Activated T-helper 2 cell treated with anti-CD3 and anti-CD28 coated beads, Interferon-gamma antibody, Interleukin-2, Interleukin-4, amounts not matched to agents 10 μg/mL and 5 μg/mL and 100 μg/mL, durations not matched to agents 14 hours and 24 hours and 36 hours (primary cell): Measurements from ENCODE around the gene NEURL1. TPM values are rescaled to one million over a fixed set of nuclear protein-coding genes. Genes with fewer than 3 reads are reported as not detected.

Experiments used
- DNase-seq: peaks from one replicate; pipeline ENCODE4 v3.0.0; 2021; ENCODE audit warnings: low spot score
- H3K27ac Mint-ChIP-seq: one replicate; pipeline ENCODE4 v1.8.0; 2021; ENCODE audit warnings: mixed read lengths
- H3K27me3 Mint-ChIP-seq: one replicate; pipeline ENCODE4 v1.8.0; 2021; ENCODE audit warnings: low read depth, mixed read lengths
- H3K36me3 Mint-ChIP-seq: one replicate; pipeline ENCODE4 v1.8.0; 2021; ENCODE audit warnings: low read depth, mixed read lengths
- H3K4me1 Mint-ChIP-seq: one replicate; pipeline ENCODE4 v1.8.0; 2021; ENCODE audit warnings: low read depth, mixed read lengths
- H3K4me3 Mint-ChIP-seq: one replicate; pipeline ENCODE4 v1.8.0; 2021; ENCODE audit warnings: low read depth, mild to moderate bottlenecking, moderate library complexity, mixed read lengths
- H3K9me3 Mint-ChIP-seq: one replicate; pipeline ENCODE4 v1.8.0; 2021; ENCODE audit warnings: mixed read lengths
- intact Hi-C: fragments of 100-400 bp; cut with micrococcal nuclease; formaldehyde crosslinking; loops from one replicate; pipeline ENCODE4 v1.15.1; 2023
- total RNA-seq: library from RNA; stranded (reverse); gene quantifications from 2 replicates; pipeline ENCODE4 v1.2.3, GENCODE V29; 2022

Gene NEURL1
- total RNA-seq, 1 donor from 2014 or later: 2.2 TPM

DNA sequence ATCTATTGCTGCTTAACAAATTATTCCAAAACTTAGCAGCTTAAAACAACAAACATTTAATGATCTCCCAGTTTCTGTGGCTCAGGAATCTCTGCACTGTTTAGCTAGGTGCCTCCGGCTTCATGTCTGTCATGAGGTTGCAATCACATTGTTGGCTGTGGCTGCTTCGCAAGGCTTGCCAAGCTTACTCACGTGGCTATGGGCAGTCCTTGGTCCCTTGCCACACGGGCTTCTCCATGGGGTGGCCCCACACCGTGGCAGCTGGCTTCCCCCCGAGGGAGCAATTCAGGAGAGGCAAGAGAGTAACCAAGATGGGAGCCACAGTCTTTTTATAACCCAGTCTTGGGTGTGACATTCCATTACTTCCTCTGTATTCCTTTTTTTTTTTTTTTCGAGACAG lies 67.4 kb downstream of the NEURL1 start:
- H3K9me3 Mint-ChIP-seq: no peaks in the 10 kb centered on the region
- H3K27ac Mint-ChIP-seq: no peak overlapping the region
- no peak for DNase-seq
- H3K27me3 Mint-ChIP-seq: peaks cover 19% of the 10 kb centered on the region
- intact Hi-C loops: no loop called here
- H3K36me3 Mint-ChIP-seq: no peaks in the 10 kb centered on the region
- no peak overlapping the region for H3K4me3 Mint-ChIP-seq
- H3K4me1 Mint-ChIP-seq: no peaks in the 10 kb centered on the region

GRCh38 chr10:103562383-103562782 lies 68.9 kb downstream of the NEURL1 start:
- no peak overlapping the region for H3K4me3 Mint-ChIP-seq
- no peaks in the 10 kb centered on the region for H3K36me3 Mint-ChIP-seq
- H3K27ac Mint-ChIP-seq: no peak overlapping the region
- no peaks in the 10 kb centered on the region for H3K9me3 Mint-ChIP-seq
- H3K27me3 Mint-ChIP-seq: peaks cover 19% of the 10 kb centered on the region
- no peaks in the 10 kb centered on the region for H3K4me1 Mint-ChIP-seq
- DNase-seq: no peak
- intact Hi-C loops: no loop called here

DNA sequence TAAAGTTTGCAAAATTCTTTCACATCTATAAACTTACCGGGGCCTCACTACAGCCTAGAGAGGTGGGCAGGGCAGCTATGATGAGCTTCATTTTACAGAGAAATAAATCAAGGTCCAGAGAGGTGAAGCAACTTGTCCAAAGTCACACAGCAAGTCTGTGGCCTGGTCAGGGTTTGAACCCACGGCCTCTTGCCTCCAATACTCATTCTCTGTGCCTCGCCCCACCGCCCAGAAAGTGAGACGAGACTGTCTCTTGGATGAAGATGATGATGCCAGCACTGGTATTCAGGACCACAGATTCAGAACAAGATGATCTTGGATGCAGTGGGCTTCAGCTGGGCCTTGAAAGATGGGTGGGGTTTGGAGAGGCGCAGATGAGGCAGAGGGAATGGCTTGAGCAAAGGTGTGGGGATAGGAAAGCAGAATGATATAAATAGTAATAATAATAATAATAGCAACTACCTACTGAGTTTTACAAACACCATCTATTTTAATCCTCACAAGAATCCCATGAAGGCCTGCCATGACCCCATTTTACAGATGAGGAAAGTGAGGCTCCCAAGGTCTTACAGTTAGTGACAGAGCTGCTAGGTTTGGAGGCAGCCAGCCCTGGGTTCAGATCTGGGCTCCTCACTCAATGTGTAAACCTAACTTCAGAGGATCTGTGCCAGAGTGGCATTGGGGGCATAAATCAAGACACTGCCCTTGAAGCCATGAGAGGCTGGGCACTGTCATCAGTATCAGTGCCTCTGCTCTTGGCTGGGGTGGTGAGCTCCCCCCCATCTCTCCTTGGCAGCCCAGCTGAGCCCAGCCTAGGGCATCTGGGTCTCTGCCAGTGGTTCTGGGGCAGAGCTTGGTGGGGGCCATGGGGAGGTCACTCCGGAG lies 70.0 kb downstream of the NEURL1 start:
- H3K36me3 Mint-ChIP-seq: no peaks in the 10 kb centered on the region
- H3K9me3 Mint-ChIP-seq: no peaks in the 10 kb centered on the region
- peaks cover 14% of the 10 kb centered on the region for H3K27me3 Mint-ChIP-seq
- H3K4me3 Mint-ChIP-seq: no peak overlapping the region
- intact Hi-C loops: no loop called here
- DNase-seq: no peak
- H3K4me1 Mint-ChIP-seq: no peaks in the 10 kb centered on the region
- H3K27ac Mint-ChIP-seq: no peak overlapping the region

GRCh38 chr10:103564116-103564501 lies 70.6 kb downstream of the NEURL1 start:
- intact Hi-C loops: no loop called here
- Mint-ChIP-seq H3K27ac (no peak overlapping the region), H3K9me3 (no peaks in the 10 kb centered on the region), H3K4me1 (no peaks in the 10 kb centered on the region), H3K36me3 (no peaks in the 10 kb centered on the region), H3K4me3 (no peak overlapping the region), H3K27me3 (peaks cover 10% of the 10 kb centered on the region)
- no peak for DNase-seq

- H3K9me3 Mint-ChIP-seq: no peaks in the 10 kb centered on the region
- intact Hi-C loops: no loop called here
- no peaks in the 10 kb centered on the region for H3K4me1 Mint-ChIP-seq
- H3K4me3 Mint-ChIP-seq: no peak overlapping the region
- peaks cover 7% of the 10 kb centered on the region for H3K27me3 Mint-ChIP-seq
- DNase-seq: peak; percentile 23
- H3K36me3 Mint-ChIP-seq: no peaks in the 10 kb centered on the region
- H3K27ac Mint-ChIP-seq: no peak overlapping the region
Observed at GRCh38 chr10:103564776-103565520, 71.4 kb downstream of the NEURL1 start.

- Mint-ChIP-seq H3K9me3 (no peaks in the 10 kb centered on the region), H3K27me3 (no peaks in the 10 kb centered on the region), H3K36me3 (no peaks in the 10 kb centered on the region), H3K4me1 (no peaks in the 10 kb centered on the region), H3K4me3 (no peak overlapping the region), H3K27ac (no peak overlapping the region)
- intact Hi-C loops: no loop called here
- DNase-seq: no peak
Observed at GRCh38 chr10:103566536-103566935, 73.0 kb downstream of the NEURL1 start.

DNA sequence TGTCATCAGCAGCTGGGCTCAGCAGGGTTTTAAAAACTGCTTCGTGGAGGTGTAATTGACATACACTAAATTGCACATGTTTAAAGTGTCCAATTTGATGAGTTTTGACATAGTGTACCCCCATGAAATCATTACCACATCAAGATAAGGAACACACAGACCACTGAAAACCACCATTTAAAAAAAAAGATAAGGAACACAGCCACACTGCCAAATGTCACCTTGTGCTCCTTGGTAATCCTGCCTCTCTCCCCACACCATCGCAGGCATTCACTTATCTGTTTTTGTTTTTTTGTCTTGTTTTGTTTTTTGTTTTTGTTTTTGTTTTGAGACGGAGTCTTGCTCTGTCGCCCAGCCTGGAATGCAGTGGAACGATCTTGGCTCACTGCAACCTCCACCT lies 75.0 kb downstream of the NEURL1 start:
- Mint-ChIP-seq H3K9me3 (no peaks in the 10 kb centered on the region), H3K36me3 (no peaks in the 10 kb centered on the region), H3K27me3 (no peaks in the 10 kb centered on the region), H3K4me1 (no peaks in the 10 kb centered on the region), H3K27ac (no peak overlapping the region), H3K4me3 (no peak overlapping the region)
- intact Hi-C loops: no loop called here
- no peak for DNase-seq

- Mint-ChIP-seq H3K4me1 (no peaks in the 10 kb centered on the region), H3K27ac (no peak overlapping the region), H3K36me3 (no peaks in the 10 kb centered on the region), H3K9me3 (no peaks in the 10 kb centered on the region), H3K27me3 (no peaks in the 10 kb centered on the region), H3K4me3 (no peak overlapping the region)
- DNase-seq: no peak
- intact Hi-C loops: no loop called here
Observed at GRCh38 chr10:103569896-103570295, 76.4 kb downstream of the NEURL1 start.

DNA sequence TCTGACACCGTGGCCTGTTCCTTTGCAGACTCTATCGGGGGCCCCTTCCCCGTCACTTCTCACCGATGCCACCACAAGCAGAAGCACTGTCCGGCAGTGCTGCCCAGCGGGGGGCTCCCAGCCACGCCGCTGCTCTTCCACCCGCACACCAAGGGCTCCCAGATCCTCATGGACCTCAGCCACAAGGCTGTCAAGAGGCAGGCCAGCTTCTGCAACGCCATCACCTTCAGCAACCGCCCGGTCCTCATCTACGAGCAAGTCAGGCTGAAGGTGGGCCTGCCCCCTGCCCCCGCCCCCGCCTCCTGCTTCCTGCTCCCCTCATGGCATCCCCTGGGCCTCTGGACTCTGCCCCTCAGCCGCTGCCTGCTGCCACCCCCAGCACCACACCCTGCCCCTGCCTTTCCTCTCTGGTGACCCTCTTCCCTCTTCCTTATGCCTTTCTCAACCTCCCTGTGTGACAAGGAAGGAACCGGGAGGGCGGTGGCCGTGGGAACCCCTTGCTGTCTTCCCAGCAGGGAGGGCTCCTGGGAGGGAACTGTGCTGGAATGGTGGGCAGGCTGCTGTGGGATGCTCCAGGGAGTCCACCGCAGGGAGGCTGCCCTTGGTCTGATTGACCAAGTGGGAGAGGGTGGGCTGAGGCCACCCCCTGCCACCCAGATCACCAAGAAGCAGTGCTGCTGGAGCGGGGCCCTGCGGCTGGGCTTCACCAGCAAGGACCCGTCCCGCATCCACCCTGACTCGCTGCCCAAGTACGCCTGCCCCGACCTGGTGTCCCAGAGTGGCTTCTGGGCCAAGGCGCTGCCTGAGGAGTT lies 77.5 kb downstream of the NEURL1 start:
- no peaks in the 10 kb centered on the region for H3K36me3 Mint-ChIP-seq

DNA sequence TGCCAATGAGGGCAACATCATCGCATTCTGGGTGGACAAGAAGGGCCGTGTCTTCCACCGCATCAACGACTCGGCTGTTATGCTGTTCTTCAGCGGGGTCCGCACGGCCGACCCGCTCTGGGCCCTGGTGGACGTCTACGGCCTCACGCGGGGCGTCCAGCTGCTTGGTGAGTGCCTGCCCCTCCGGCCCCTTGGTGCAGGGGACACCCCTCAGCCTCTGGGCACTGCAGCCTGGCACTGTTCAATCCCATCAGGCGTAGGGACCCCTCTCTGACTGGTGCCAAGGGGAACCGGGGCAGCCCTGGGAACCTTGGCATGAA lies 78.1 kb downstream of the NEURL1 start:
- H3K36me3 Mint-ChIP-seq: no peaks in the 10 kb centered on the region
- no peaks in the 10 kb centered on the region for H3K9me3 Mint-ChIP-seq
- no peaks in the 10 kb centered on the region for H3K4me1 Mint-ChIP-seq
- intact Hi-C loops: no loop called here
- no peak overlapping the region for H3K4me3 Mint-ChIP-seq
- H3K27me3 Mint-ChIP-seq: no peaks in the 10 kb centered on the region
- no peak for DNase-seq
- no peak overlapping the region for H3K27ac Mint-ChIP-seq

More for the DNA sequence above, 77.5 kb downstream of the NEURL1 start:
- no peak overlapping the region for H3K4me3 Mint-ChIP-seq
- no peaks in the 10 kb centered on the region for H3K9me3 Mint-ChIP-seq
- intact Hi-C loops: no loop called here
- DNase-seq: no peak
- no peak overlapping the region for H3K27ac Mint-ChIP-seq
- H3K27me3 Mint-ChIP-seq: no peaks in the 10 kb centered on the region
- H3K4me1 Mint-ChIP-seq: no peaks in the 10 kb centered on the region

DNA sequence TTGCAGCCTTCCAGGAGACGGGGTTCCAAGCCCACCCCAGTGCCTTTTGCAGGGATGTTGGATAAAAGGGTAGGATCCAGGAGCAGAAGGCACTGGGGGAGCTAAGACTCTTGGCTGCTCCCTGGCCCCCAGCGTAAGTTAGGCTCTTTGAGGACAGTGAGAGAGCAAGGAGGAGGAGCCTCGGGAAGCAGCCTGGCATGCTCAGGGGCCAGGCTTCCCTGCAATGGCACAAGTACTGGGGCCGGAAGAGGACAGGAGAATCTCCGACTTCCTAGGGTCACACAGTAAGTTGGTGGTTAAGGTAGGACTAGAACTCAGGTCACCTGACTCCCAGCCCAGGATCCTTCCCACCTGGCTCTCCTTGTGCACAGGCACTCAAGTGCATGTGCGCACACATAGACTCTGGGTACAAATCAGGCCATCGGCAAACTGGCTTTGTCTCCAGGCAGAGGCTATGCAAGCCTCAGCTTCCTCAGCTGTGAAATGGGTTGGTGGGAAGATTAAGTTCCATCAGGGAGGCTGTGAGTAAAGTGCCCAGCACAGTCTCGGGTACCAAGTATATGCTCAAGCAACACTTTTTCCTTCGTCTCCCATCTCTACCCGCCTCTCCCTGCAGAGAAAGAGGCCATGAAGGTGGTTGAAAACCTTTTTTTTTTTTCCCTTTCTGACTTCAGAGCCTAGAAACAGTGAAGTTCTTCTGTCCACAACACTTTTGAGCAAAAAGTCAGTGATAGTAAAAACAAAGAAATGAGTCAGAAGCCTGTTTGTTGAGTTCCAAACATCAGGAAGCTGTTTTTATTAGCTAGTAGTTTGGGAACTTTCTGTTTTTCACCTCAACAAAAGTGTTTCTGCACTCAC lies 79.1 kb downstream of the NEURL1 start:
- DNase-seq: no peak
- Mint-ChIP-seq H3K4me1 (no peaks in the 10 kb centered on the region), H3K27ac (no peak overlapping the region), H3K27me3 (no peaks in the 10 kb centered on the region), H3K9me3 (no peaks in the 10 kb centered on the region), H3K4me3 (no peak overlapping the region), H3K36me3 (no peaks in the 10 kb centered on the region)
- intact Hi-C loops: no loop called here

DNA sequence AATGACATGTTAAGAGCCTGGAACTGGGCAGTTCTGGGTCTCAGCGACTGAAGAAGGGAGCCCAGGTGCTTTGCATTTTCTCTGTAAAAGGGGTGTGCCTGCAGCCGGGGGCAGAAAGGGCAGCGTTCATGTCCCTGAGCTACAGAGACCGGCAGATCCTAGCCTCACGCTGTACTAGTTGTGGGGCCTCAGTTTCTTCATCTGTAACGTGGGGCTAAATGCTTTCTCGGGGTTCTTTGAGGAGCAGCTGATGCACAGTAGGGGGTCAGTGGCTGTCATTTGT lies 79.6 kb downstream of the NEURL1 start:
- Mint-ChIP-seq H3K27me3 (no peaks in the 10 kb centered on the region), H3K9me3 (no peaks in the 10 kb centered on the region), H3K27ac (no peak overlapping the region), H3K4me1 (no peaks in the 10 kb centered on the region), H3K36me3 (no peaks in the 10 kb centered on the region), H3K4me3 (no peak overlapping the region)
- intact Hi-C loops: no loop called here
- no peak for DNase-seq
